Kidney (tissue), 14 donors: ENCODE results near the gene RPL19. TPM values are rescaled to one million over a fixed set of nuclear protein-coding genes. Genes with fewer than 3 reads are reported as not detected.
A peak's percentile ranks its signal among the peaks of the same experiment; 100 is the strongest.

Experiments used
- DNase-seq, 5 donors: peaks; one replicate each; pipeline ENCODE4 v3.0.0-alpha.2; 2013 to 2020
- FAIRE-seq: peaks from 2 replicates; lab custom pipeline; 2012; peaks lifted over from hg19 to GRCh38; lab: Jason Lieb, UNC
- H3K27ac ChIP-seq, 2 donors: one replicate each; pipeline ENCODE4 v1.7.0; 2013; ENCODE audit warnings: low read depth in 2 of 2, low read length in 2 of 2, inconsistent platforms in 1 of 2
- H3K27me3 ChIP-seq: one replicate; pipeline ENCODE4 v1.7.1; 2013; ENCODE audit warnings: low read length, inconsistent platforms; ENCODE audit not compliant: control insufficient read depth, insufficient read depth
- H3K36me3 ChIP-seq, 3 donors: one replicate each; pipeline versions ENCODE4 v1.7.0 to v1.7.1; 2013; ENCODE audit warnings: low read length in 3 of 3, control low read depth in 1 of 3, inconsistent platforms in 1 of 3; ENCODE audit not compliant: insufficient read depth in 3 of 3, control insufficient read depth in 2 of 3
- H3K4me1 ChIP-seq, 3 donors: one replicate each; pipeline versions ENCODE4 v1.7.0 to v1.7.1; 2013; ENCODE audit warnings: low read length in 3 of 3, inconsistent platforms in 1 of 3, low read depth in 1 of 3; ENCODE audit not compliant: control insufficient read depth in 2 of 3, insufficient read depth in 2 of 3
- H3K4me3 ChIP-seq, 3 donors: one replicate each; pipeline versions ENCODE4 v1.7.0 to v1.8.1; 2013; ENCODE audit warnings: low read length in 3 of 3, control low read depth in 1 of 3, inconsistent platforms in 1 of 3
- H3K9ac ChIP-seq, 3 donors: one replicate each; pipeline versions ENCODE4 v1.7.0 to v1.7.1; 2013; ENCODE audit warnings: low read length in 3 of 3, control low read depth in 1 of 3, inconsistent platforms in 1 of 3
- H3K9me3 ChIP-seq, 3 donors: one replicate each; pipeline versions ENCODE4 v1.7.0 to v1.7.1; 2013; ENCODE audit warnings: low read length in 3 of 3, control low read depth in 1 of 3, inconsistent platforms in 1 of 3; ENCODE audit not compliant: control insufficient read depth in 2 of 3, insufficient read depth in 1 of 3
- intact Hi-C: fragments of 100-400 bp; cut with DNase I; formaldehyde crosslinking; loops from one replicate; pipeline ENCODE4 v1.11.1; 2022
- polyA plus RNA-seq: library from polyadenylated mRNA; stranded (reverse); fragments of 350-450 nt; fragmentation: Illumina TruSeq; extraction: RNeasy Lipid Tissue Mini Kit (QIAGEN cat#74804); gene quantifications from one replicate; pipeline ENCODE4 v1.2.3, GENCODE V29; 2014; ENCODE audit warnings: low read depth, low replicate concordance; ENCODE audit not compliant: insufficient read depth
- total RNA-seq: library from RNA; stranded (reverse); fragmentation: NEBNext Ultra II Directional; extraction: Animal tissue kit (Norgen Biotek cat#: 25700); gene quantifications from one replicate; pipeline ENCODE4 v1.2.1, GENCODE V29; 2021
- TF ChIP-seq, protein P1 (sequence below): IDR thresholded peaks from 3 replicates; pipeline ENCODE4 v1.5.1; 2012; ENCODE audit warnings: mild to moderate bottlenecking, moderate library complexity, borderline replicate concordance; ENCODE audit not compliant: insufficient read depth; ENCODE audit errors: extremely low read depth
- donor health status: control.
- donor health status: control.
- donor health status: control.
- donor health status: control.
- donor health status: control.
- donor health status: DM: yes; HTN: yes; CAD: no.
- donor health status: Normal renal cell carcinoma (clear cell type).

Gene RPL19
- total and polyA plus RNA-seq, 2 donors from 2014 or later: 1,460 to 2,512 TPM

DNA sequence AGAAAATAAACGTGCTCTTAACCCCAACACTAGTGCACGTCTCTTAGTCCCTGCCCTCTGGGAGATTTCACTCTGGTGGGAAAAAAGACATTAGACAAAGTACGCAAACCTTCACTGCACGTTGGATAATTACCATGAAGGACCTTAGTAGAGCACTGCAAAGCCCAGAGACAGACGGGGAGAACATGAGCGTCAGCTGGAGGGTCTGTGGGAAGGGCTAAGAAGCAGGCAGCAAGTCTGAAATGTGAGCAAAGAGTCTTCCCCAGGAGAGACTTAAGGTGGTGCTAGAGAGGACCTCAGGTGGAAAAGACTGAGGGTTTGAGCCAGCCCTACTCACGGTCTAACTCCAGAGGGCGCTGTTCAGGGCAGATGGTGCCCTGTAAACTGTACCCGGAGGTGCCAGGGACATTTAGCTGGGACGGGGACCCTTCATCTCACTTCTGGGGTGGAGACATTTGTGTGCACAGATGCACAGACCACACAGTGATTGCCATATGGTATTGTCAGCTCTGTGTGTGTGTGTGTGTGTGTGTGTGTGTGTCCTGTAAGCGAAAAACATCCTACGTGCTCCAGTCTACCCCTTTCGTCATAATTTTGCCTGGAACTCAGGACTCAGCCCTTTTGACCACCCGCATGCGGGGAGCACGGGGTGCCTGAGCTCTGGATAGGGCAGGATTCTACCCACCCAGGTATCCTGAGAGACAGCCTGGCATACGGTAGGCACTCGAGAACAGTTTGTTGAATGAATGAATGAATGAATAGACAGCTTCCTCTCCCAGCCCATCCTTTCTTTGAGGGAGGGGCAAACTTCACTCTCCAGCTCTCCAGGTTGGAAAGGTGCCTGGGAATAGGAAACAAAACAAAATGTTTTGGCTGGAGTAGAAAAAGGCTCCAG is 35.7 kb downstream of the RPL19 start:
- FAIRE-seq (no peak), DNase-seq (peak in 4 of 5 donors; percentile 62 to 81 (median 71))
- Histone ChIP-seq H3K9me3 (no peaks in the 10 kb centered on the region), H3K9ac (no peak overlapping the region), H3K27ac (no peak overlapping the region), H3K27me3 (no peaks in the 10 kb centered on the region), H3K4me1 (peaks cover 0 to 8% (median 0%) of the 10 kb centered on the region in 3 donors), H3K36me3 (no peaks in the 10 kb centered on the region), H3K4me3 (no peak overlapping the region)
- TF ChIP-seq, protein P1, sequence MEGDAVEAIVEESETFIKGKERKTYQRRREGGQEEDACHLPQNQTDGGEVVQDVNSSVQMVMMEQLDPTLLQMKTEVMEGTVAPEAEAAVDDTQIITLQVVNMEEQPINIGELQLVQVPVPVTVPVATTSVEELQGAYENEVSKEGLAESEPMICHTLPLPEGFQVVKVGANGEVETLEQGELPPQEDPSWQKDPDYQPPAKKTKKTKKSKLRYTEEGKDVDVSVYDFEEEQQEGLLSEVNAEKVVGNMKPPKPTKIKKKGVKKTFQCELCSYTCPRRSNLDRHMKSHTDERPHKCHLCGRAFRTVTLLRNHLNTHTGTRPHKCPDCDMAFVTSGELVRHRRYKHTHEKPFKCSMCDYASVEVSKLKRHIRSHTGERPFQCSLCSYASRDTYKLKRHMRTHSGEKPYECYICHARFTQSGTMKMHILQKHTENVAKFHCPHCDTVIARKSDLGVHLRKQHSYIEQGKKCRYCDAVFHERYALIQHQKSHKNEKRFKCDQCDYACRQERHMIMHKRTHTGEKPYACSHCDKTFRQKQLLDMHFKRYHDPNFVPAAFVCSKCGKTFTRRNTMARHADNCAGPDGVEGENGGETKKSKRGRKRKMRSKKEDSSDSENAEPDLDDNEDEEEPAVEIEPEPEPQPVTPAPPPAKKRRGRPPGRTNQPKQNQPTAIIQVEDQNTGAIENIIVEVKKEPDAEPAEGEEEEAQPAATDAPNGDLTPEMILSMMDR: peak; percentile 50
- intact Hi-C loops: no loop called here

DNA sequence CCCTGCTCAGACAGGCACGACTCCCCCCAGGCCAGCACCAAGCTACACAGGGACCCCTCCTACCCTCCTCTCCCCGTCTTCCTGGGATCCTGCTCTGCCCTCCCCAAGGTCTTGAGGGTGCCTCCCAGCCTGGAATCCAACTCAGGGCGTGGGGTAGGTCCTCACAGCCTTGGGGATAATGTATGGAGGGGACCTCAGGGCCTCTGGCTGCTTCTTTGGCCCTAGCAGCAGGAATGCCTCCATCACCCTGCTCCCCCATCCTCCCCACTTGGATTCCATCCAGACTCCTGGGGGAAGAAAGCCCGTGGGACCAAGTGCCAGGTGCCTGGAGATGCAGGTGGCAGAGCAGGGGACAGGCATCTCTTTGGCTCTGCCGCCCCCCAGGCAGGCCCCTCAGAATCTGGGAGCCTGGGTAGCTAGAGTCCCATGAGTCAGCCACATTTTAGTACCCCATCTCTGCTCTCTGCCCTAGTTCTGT is 36.4 kb downstream of the RPL19 start:
- peaks cover 0 to 8% (median 0%) of the 10 kb centered on the region in 3 donors for H3K4me1 ChIP-seq
- no peak overlapping the region for H3K27ac ChIP-seq
- TF ChIP-seq, protein P1: no peak
- H3K9me3 ChIP-seq: no peaks in the 10 kb centered on the region
- H3K36me3 ChIP-seq: no peaks in the 10 kb centered on the region
- H3K27me3 ChIP-seq: no peaks in the 10 kb centered on the region
- peak in 1 of 5 donors; percentile 41 for DNase-seq
- intact Hi-C loops: no loop called here
- H3K9ac ChIP-seq: no peak overlapping the region
- no peak overlapping the region for H3K4me3 ChIP-seq
- FAIRE-seq: no peak

DNA sequence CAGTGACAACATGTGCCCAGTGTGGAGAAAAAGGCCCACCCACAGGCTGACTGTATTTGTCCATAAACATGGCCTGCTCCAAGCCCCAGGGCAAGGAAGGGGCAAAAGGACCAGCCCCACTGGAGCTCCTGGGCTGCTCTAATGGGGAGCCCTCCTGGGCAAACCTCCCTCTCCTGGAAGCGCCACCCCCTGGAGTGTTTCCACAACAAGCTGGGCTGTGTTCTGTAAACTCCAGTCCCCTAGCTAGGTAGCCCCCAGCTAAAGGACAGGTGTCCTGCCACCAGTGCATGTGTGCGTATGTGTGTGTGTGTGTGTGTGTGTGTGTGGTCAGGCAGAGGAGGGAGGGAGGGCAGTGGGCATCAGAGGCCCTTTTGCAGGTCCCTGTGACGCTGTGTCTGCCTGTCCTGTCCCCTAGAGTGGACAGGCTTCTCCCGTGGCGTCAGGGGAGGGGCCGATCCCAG is 36.9 kb downstream of the RPL19 start:
- H3K4me1 ChIP-seq: peaks cover 0 to 3% (median 0%) of the 10 kb centered on the region in 3 donors
- peak in 1 of 5 donors; percentile 34 for DNase-seq
- H3K27me3 ChIP-seq: no peaks in the 10 kb centered on the region
- H3K4me3 ChIP-seq: no peak overlapping the region
- TF ChIP-seq, protein P1: no peak
- H3K9me3 ChIP-seq: no peaks in the 10 kb centered on the region
- H3K36me3 ChIP-seq: no peaks in the 10 kb centered on the region
- H3K27ac ChIP-seq: no peak overlapping the region
- no peak overlapping the region for H3K9ac ChIP-seq
- intact Hi-C loops: no loop called here
- no peak for FAIRE-seq
